ENCODE results near the gene KCNK5.

DNA sequence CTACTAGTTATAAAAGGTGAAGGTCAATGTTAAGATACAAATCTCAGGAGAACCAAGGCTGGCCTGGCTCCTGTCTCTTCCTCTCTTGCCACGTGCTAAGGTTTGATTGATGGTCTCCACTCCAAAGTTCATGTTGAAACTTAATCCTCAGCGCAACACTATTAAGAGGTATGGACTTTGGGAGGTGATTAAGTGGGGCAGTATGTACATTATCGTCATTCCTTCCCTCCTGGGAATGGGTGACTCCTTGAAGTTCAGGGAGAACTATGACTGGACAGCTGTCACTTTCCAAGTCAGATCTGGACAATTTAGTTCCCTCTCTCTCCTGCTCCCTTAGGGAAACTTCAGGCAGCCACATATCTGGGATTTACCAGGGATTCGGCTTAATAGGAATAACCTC is 50.5 kb downstream of the KCNK5 start:
- TF ChIP-seq CTCF (IDR thresholded peaks at IDR 0.05) (no peak), POLR2A (IDR thresholded peaks at IDR 0.05) (no peak)

All from upper lobe of left lung (tissue), 4 donors.